NCI-H524 treated with DMSO at 0.1 percent for 48 hours (cell line): ENCODE results near the gene TPSB2.
"Not testable (repeated sequence)": the region's sequence is repeated elsewhere in the genome, so short reads cannot be mapped to it uniquely, and the experiment has no call there.

ENCODE experiments used
- DNase-seq: peaks from one replicate; lab custom pipeline; 2025; lab: John Stamatoyannopoulos, UW

TPSB2 gene

GRCh38 chr16:1240436-1240835, 10.5 kb upstream of the TPSB2 start, which contains the start of gene TPSAB1:
Gene TPSAB1, plus strand, starts transcription at chr16:1240705. Its CDS starts 234 bp downstream, at chr16:1240939.
- not testable (repeated sequence) for DNase-seq

- DNase-seq, result not testable (repeated sequence)
Measured at GRCh38 chr16:1239575-1239974, 9.6 kb upstream of the TPSB2 start.

GRCh38 chr16:1238909-1239308, 8.9 kb upstream of the TPSB2 start:
- not testable (repeated sequence) for DNase-seq

GRCh38 chr16:1237990-1238389, 8.0 kb upstream of the TPSB2 start:
- no peak for DNase-seq

GRCh38 chr16:1236659-1237058, 6.7 kb upstream of the TPSB2 start:
- not testable (repeated sequence) for DNase-seq

GRCh38 chr16:1232049-1232748, 2.2 kb upstream of the TPSB2 start:
- not testable (repeated sequence) for DNase-seq

GRCh38 chr16:1231301-1231700, 1.3 kb upstream of the TPSB2 start:
- DNase-seq, result not testable (repeated sequence)

- not testable (repeated sequence) for DNase-seq
Measured at GRCh38 chr16:1230471-1231212, 658 bp upstream of the TPSB2 start.

- not testable (repeated sequence) for DNase-seq
Measured at GRCh38 chr16:1229476-1229875, 508 bp downstream of the TPSB2 start.

- DNase-seq, result not testable (repeated sequence)
Measured at GRCh38 chr16:1228227-1228626, 1.8 kb downstream of the TPSB2 start.

- not testable (repeated sequence) for DNase-seq
Measured at GRCh38 chr16:1226692-1227091, 3.3 kb downstream of the TPSB2 start.

GRCh38 chr16:1225728-1226311, 4.2 kb downstream of the TPSB2 start:
- not testable (repeated sequence) for DNase-seq

GRCh38 chr16:1225051-1225451, 4.9 kb downstream of the TPSB2 start, which contains the start of gene TPSG1:
Gene TPSG1, minus strand, starts transcription at chr16:1225268. Its CDS starts 16 bp downstream, at chr16:1225252.
- no peak for DNase-seq

- no peak for DNase-seq
Measured at GRCh38 chr16:1224558-1224957, 5.4 kb downstream of the TPSB2 start.

- DNase-seq, result no peak
Measured at GRCh38 chr16:1223355-1224214, 6.4 kb downstream of the TPSB2 start.

GRCh38 chr16:1222553-1223354, 7.2 kb downstream of the TPSB2 start:
- DNase-seq, result no peak

GRCh38 chr16:1221628-1222552, 8.1 kb downstream of the TPSB2 start:
- no peak for DNase-seq

- DNase-seq, result no peak
Measured at GRCh38 chr16:1220841-1221627, 8.9 kb downstream of the TPSB2 start.
